GM20431 (cell line): ENCODE measurements around the gene RPS6KA5.
"Not testable (repeated sequence)": the region's sequence is repeated elsewhere in the genome, so short reads cannot be mapped to it uniquely, and the experiment has no call there.

Source experiments
- in situ Hi-C: fragments of 300-500 bp; cut with MseI, MboI; formaldehyde crosslinking; loops from one replicate; pipeline ENCODE4 v1.15.0; 2020; ENCODE audit warnings: low sequenced_read_pairs; ENCODE audit not compliant: unreplicated experiment

Gene RPS6KA5

DNA sequence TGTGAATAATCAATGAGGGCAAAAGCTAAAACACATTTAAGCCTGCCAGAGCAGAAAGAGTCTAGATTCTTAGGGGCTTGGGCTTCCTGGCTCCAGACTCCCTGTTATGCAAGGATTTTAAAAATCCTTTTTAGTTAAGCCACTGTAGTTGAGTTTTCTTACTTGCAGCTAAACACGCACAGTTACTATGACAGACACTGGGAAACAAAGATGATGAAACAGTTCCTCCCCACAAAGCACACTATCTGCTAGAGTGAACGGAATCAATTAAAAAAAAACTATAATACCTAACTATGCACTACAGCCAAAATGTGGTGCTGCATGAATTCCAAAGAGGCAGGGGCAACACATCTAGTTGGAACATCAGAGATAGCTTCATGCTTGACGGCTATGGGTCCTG, 28.2 kb downstream of the RPS6KA5 start:
- in situ Hi-C loops: no loop called here

DNA sequence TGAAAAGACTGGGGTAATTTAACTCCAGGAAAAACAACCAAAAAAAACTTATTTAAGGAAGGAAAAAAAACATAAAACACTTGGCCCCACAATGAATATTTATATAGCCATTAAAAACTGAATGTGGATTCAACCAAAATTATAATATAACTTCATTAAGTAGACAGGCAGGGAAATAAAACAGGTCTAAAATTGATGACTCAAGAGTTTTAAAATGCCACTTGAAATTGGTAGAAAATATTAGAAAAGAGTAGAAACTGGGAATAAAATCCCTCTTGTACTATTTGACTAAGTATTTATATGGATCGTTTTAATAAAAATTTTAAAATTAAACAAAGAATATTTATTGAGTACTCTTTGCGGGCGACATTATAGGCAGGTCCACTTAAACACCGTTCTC, 28.8 kb downstream of the RPS6KA5 start:
- in situ Hi-C loops: no loop called here

- in situ Hi-C loops: no loop called here
Observed at GRCh38 chr14:91029456-91030217, 30.8 kb downstream of the RPS6KA5 start.

DNA sequence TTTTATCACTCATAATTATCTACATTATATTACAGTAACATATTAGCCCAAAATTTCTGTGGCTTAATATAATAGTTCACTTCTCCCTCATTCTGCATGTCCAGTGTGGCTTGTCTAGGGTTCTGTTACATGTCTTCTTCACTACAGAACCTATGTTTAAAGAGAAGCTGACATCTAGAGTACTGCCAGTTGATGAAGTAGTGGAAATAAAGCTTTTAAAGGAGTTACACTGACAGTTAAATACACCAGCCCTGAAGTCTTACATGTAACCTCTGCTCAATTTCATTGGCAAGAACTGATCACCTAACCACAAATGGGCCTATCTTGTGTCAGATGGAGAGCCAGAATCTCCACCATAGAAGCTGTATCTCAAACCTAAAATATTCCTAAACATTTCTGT, 32.9 kb downstream of the RPS6KA5 start:
- in situ Hi-C loops: no loop called here

DNA sequence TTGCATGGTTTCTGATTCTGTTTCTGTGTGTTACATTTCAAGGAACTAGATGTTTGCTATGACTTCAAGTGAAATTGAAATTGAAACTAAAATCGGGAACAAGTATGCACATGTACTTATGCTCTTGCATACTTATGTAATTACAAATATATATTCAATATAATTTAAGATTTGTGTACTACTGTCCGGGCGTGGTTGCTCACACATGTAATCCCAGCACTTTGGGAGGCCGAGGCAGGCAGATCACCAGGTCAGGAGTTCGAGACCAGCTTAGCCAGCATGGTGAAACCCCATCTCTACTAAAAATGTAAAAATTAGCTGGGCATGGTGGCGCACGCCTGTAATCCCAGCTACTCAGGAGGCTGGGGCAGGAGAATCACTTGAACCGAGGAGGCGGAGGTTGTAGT, 37.8 kb downstream of the RPS6KA5 start:
- in situ Hi-C loops: not testable (repeated sequence)

GRCh38 chr14:91021991-91022621, 38.3 kb downstream of the RPS6KA5 start:
- in situ Hi-C loops: no loop called here

GRCh38 chr14:91021115-91021514, 39.3 kb downstream of the RPS6KA5 start:
- in situ Hi-C loops: no loop called here

- in situ Hi-C loops: no loop called here
Observed at GRCh38 chr14:91019673-91020072, 40.8 kb downstream of the RPS6KA5 start.

DNA sequence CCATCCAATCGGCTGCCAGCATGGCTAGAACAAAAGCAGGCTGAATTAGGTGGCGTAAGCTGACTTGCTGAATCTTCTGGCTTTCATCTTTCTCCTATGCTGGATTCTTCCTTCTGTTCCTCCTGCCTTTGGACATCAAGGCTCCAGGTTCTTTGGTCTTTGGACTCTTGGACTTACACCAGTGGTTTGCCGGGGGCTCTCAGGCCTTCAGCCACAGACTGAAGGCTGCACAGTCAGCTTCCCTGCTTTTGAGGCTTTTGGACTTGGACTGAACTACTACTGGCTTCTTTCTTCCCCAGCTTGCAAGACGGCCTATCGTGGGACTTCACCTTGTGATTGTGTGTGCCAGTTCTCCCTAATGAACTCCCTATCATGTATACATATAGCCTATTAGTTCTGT, 42.0 kb downstream of the RPS6KA5 start:
- in situ Hi-C loops: no loop called here

GRCh38 chr14:91016800-91017410, 43.5 kb downstream of the RPS6KA5 start:
- in situ Hi-C loops: no loop called here

- in situ Hi-C loops: no loop called here
Observed at GRCh38 chr14:91015435-91015834, 45.0 kb downstream of the RPS6KA5 start.

DNA sequence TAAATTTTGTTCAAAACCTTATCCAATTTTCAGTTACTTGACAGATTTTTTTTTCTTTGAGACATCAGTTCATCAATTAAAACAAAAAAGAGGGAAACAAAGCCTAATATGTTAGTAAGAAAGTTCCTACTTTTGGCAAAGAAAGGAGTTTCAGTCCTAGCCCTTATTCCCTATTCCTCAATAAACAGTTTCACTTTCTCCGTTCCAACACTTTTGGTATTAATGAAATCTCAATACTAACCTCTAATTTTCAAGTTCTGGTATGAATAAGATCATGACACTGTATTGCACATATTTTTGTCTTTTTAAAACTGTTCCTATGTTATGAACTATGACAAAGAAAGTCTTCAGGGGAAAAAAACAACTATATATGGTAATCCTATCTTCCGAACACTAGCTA, 48.4 kb downstream of the RPS6KA5 start:
- in situ Hi-C loops: no loop called here

DNA sequence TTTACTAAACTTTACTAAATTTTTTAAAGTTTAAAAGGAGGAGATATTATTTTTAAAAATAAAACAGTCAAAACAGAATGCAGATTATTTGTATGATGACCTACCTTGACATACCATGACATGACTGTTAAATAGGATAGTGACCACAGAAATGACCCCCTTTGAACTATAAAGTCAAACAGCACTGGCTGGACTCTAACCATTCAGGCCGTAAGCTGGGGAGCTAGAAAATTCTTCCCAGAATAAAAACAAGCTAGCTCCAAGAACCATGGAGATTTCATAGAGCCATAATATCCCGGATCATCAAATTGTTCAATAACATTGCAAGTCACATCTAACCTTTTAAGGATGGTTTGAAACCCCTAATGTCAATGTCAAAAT, 50.3 kb downstream of the RPS6KA5 start:
- in situ Hi-C loops: no loop called here

DNA sequence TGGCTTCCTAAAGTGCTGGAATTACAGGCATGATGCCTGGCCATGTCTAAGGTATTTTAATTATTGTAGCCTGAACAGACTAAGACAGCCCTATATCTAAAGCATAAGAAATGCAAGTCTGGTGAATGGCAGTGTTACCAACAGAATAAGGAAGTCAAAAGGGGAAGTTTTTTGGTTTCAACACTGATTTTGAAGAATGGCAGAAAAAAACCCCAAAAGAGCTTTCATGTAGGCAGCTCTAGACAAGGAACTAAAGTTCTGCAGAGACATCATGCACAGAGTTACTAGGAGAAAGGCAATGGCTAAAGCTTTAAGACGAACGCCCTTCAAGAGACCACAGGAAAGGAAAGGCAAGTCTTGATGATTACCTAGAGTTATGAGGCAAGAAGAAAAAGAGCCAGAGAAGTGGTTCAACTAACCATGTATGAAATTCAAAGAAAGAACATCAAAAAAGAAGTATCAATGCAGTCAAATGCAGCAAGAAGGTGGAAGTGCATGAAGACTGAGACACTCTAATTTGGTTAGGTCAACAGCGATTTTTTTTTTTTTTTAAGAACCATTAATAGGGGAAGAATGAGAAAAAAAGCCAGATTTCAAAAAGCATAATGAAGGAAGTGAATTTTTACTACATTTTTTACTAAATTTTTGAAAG, 50.8 kb downstream of the RPS6KA5 start:
- in situ Hi-C loops: no loop called here

GRCh38 chr14:91008759-91009409, 51.6 kb downstream of the RPS6KA5 start:
- in situ Hi-C loops: no loop called here

- in situ Hi-C loops: no loop called here
Observed at GRCh38 chr14:91005716-91006115, 54.7 kb downstream of the RPS6KA5 start.

DNA sequence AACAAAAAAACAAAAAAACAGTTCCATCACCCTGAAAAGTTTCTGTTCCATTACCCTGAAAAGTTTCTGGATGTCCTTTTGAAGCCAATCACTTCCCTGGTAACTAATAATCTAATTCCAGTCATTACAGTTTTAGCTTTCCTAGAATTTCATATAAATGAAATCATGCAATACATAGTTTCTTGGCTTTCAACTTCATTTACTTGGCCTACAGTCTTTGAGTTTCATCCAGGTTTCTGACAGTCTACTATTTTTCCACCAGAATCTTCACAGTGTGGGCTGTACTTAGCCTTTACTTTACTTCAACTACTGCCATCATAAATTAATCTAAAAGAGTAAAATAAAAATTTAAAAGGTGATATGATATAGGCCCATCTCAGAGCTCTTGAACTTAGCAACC, 55.5 kb downstream of the RPS6KA5 start:
- in situ Hi-C loops: no loop called here

GRCh38 chr14:90999299-90999698, 61.1 kb downstream of the RPS6KA5 start:
- in situ Hi-C loops: no loop called here

GRCh38 chr14:90996967-90997366, 63.5 kb downstream of the RPS6KA5 start:
- in situ Hi-C loops: no loop called here

GRCh38 chr14:90995785-90996184, 64.7 kb downstream of the RPS6KA5 start:
- in situ Hi-C loops: no loop called here
